Activated T-cell treated with anti-CD3 and anti-CD28 coated beads, Interleukin-2, amount 50 U/mL, for 1 hour (primary cell): ENCODE results near the gene SHROOM2.

Experiments used
- DNase-seq: peaks from one replicate; pipeline ENCODE4 v3.0.0-alpha.2; 2020

The SHROOM2 gene

GRCh38 chrX:9866633-9867032, 80.4 kb downstream of the SHROOM2 start:
- DNase-seq = no peak

- no peak for DNase-seq
Observed at GRCh38 chrX:9867226-9867625, 81.0 kb downstream of the SHROOM2 start.

GRCh38 chrX:9867753-9868152, 81.5 kb downstream of the SHROOM2 start:
- DNase-seq = no peak

GRCh38 chrX:9871701-9872268, 85.6 kb downstream of the SHROOM2 start:
- no peak for DNase-seq

- no peak for DNase-seq
Observed at GRCh38 chrX:9873360-9873759, 87.1 kb downstream of the SHROOM2 start.

- peak; percentile 45 for DNase-seq
Observed at GRCh38 chrX:9873952-9874351, 87.7 kb downstream of the SHROOM2 start.

- no peak for DNase-seq
Observed at GRCh38 chrX:9874483-9874882, 88.3 kb downstream of the SHROOM2 start.

- DNase-seq = no peak
Observed at GRCh38 chrX:9875801-9876200, 89.6 kb downstream of the SHROOM2 start.

GRCh38 chrX:9876201-9876600, 90.0 kb downstream of the SHROOM2 start:
- no peak for DNase-seq

- DNase-seq = no peak
Observed at GRCh38 chrX:9878146-9878820, 92.1 kb downstream of the SHROOM2 start.

- no peak for DNase-seq
Observed at GRCh38 chrX:9880237-9880636, 94.0 kb downstream of the SHROOM2 start.

- no peak for DNase-seq
Observed at GRCh38 chrX:9880870-9881269, 94.6 kb downstream of the SHROOM2 start.

GRCh38 chrX:9882669-9883446, 96.6 kb downstream of the SHROOM2 start:
- no peak for DNase-seq

- DNase-seq = no peak
Observed at GRCh38 chrX:9884031-9884779, 98.0 kb downstream of the SHROOM2 start.

GRCh38 chrX:9885150-9885549, 98.9 kb downstream of the SHROOM2 start:
- DNase-seq = peak; percentile 41

GRCh38 chrX:9887659-9888297, 101.5 kb downstream of the SHROOM2 start:
- no peak for DNase-seq

- DNase-seq = no peak
Observed at GRCh38 chrX:9888953-9889470, 102.8 kb downstream of the SHROOM2 start.

GRCh38 chrX:9890681-9891091, 104.5 kb downstream of the SHROOM2 start:
- DNase-seq = no peak

- no peak for DNase-seq
Observed at GRCh38 chrX:9895225-9895912, 109.1 kb downstream of the SHROOM2 start.

GRCh38 chrX:9897761-9898161, 111.5 kb downstream of the SHROOM2 start:
- DNase-seq = no peak

- DNase-seq = no peak
Observed at GRCh38 chrX:9899640-9900111, 113.4 kb downstream of the SHROOM2 start.

- no peak for DNase-seq
Observed at GRCh38 chrX:9902656-9903055, 116.4 kb downstream of the SHROOM2 start.
